Activated T-cell treated with anti-CD3 and anti-CD28 coated beads, Interleukin-2, amount 50 U/mL, for 72 hours (primary cell): ENCODE results near the gene APC2. TPM values are rescaled to one million over a fixed set of nuclear protein-coding genes. Genes with fewer than 3 reads are reported as not detected.
A peak's percentile ranks its signal among the peaks of the same experiment; 100 is the strongest.

Source experiments
- ATAC-seq, 2 donors: fragments of 150-1000 bp; cut with Tn5 transposase; replicated peaks in 1 of 2; 2 replicates each; pipeline ENCODE4 v1.10.0; 2021; ENCODE audit warnings: moderate library complexity in 2 of 2, mild to moderate bottlenecking in 1 of 2
- DNase-seq, 2 donors: peaks; one replicate each; pipeline ENCODE4 v3.0.0; 2021 to 2022; ENCODE audit warnings: mixed read lengths in 1 of 2
- H3K27ac Mint-ChIP-seq: one replicate; pipeline ENCODE4 v1.8.0; 2022; ENCODE audit warnings: mild to moderate bottlenecking, moderate library complexity, mixed read lengths
- H3K27me3 Mint-ChIP-seq: one replicate; pipeline ENCODE4 v1.8.0; 2022; ENCODE audit warnings: low read depth, mixed read lengths
- H3K36me3 Mint-ChIP-seq, 2 donors: one replicate each; pipeline ENCODE4 v1.8.0; 2022; ENCODE audit warnings: mixed read lengths in 2 of 2, mild to moderate bottlenecking in 1 of 2; ENCODE audit not compliant: insufficient read depth in 2 of 2
- H3K4me1 Mint-ChIP-seq: one replicate; pipeline ENCODE4 v1.8.0; 2022; ENCODE audit warnings: low read depth, mixed read lengths
- H3K4me3 Mint-ChIP-seq, 2 donors: one replicate each; pipeline ENCODE4 v1.8.0; 2022; ENCODE audit warnings: mild to moderate bottlenecking in 2 of 2, mixed read lengths in 2 of 2, moderate library complexity in 2 of 2
- H3K9me3 Mint-ChIP-seq, 2 donors: one replicate each; pipeline ENCODE4 v1.8.0; 2022; ENCODE audit warnings: mixed read lengths in 2 of 2
- total RNA-seq, 2 donors: library from RNA; stranded (reverse); gene quantifications; one replicate each; pipeline ENCODE4 v1.2.3, GENCODE V29; 2022

The APC2 gene
- total RNA-seq, 2 donors from 2014 or later = 0.02 to 0.14 TPM

GRCh38 chr19:1451916-1452801, 2.2 kb downstream of the APC2 start:
- peaks cover 72% of the 10 kb centered on the region for H3K27me3 Mint-ChIP-seq

GRCh38 chr19:1452802-1453524, 3.0 kb downstream of the APC2 start:
- Mint-ChIP-seq H3K27ac (no peak overlapping the region), H3K4me3 (no peak overlapping the region), H3K36me3 (no peaks in the 10 kb centered on the region), H3K9me3 (no peaks in the 10 kb centered on the region), H3K4me1 (peaks cover 24% of the 10 kb centered on the region), H3K27me3 (peaks cover 69% of the 10 kb centered on the region)
- ATAC-seq = no peak
- DNase-seq = no peak

More at GRCh38 chr19:1451916-1452801, 2.2 kb downstream of the APC2 start:
- ATAC-seq (no peak), DNase-seq (no peak)
- H3K9me3 Mint-ChIP-seq = no peaks in the 10 kb centered on the region
- H3K4me3 Mint-ChIP-seq = no peak overlapping the region
- peaks cover 24% of the 10 kb centered on the region for H3K4me1 Mint-ChIP-seq
- H3K36me3 Mint-ChIP-seq = no peaks in the 10 kb centered on the region
- no peak overlapping the region for H3K27ac Mint-ChIP-seq

- no peaks in the 10 kb centered on the region for H3K9me3 Mint-ChIP-seq
- peaks cover 61% of the 10 kb centered on the region for H3K27me3 Mint-ChIP-seq
- H3K36me3 Mint-ChIP-seq = no peaks in the 10 kb centered on the region
- DNase-seq = peak in 1 of 2 donors; percentile 44
- ATAC-seq = no peak
- peaks cover 24% of the 10 kb centered on the region for H3K4me1 Mint-ChIP-seq
- H3K4me3 Mint-ChIP-seq = no peak overlapping the region
- no peak overlapping the region for H3K27ac Mint-ChIP-seq
These were observed 3.8 kb downstream of the APC2 start for GRCh38 chr19:1453525-1454364.

GRCh38 chr19:1455002-1455335, 5.0 kb downstream of the APC2 start:
- no peaks in the 10 kb centered on the region for H3K9me3 Mint-ChIP-seq
- peak overlapping the region; percentile 27 to 40 for H3K4me3 Mint-ChIP-seq
- no peak overlapping the region for H3K27ac Mint-ChIP-seq
- peaks cover 52% of the 10 kb centered on the region for H3K27me3 Mint-ChIP-seq
- ATAC-seq (no peak), DNase-seq (no peak)
- H3K36me3 Mint-ChIP-seq = no peaks in the 10 kb centered on the region
- H3K4me1 Mint-ChIP-seq = peaks cover 26% of the 10 kb centered on the region

- Mint-ChIP-seq H3K4me1 (peaks cover 23% of the 10 kb centered on the region), H3K36me3 (no peaks in the 10 kb centered on the region), H3K27ac (no peak overlapping the region), H3K9me3 (no peaks in the 10 kb centered on the region), H3K27me3 (peaks cover 49% of the 10 kb centered on the region), H3K4me3 (peak overlapping the region; percentile 31 to 64)
- peak; percentile 80 to 84 for DNase-seq
- peak; percentile 75 to 81 for ATAC-seq
These were observed 5.6 kb downstream of the APC2 start for GRCh38 chr19:1455336-1456120.

GRCh38 chr19:1456121-1456900, 6.4 kb downstream of the APC2 start:
- Mint-ChIP-seq H3K9me3 (no peaks in the 10 kb centered on the region), H3K36me3 (no peaks in the 10 kb centered on the region), H3K4me3 (peak overlapping the region in 1 of 2 donors; percentile 64), H3K27me3 (peaks cover 41% of the 10 kb centered on the region), H3K27ac (no peak overlapping the region), H3K4me1 (peaks cover 17% of the 10 kb centered on the region)
- no peak for DNase-seq
- ATAC-seq = no peak

GRCh38 chr19:1457031-1457739, 7.3 kb downstream of the APC2 start:
- no peak overlapping the region for H3K27ac Mint-ChIP-seq
- H3K36me3 Mint-ChIP-seq = no peaks in the 10 kb centered on the region
- no peak for DNase-seq
- peaks cover 33% of the 10 kb centered on the region for H3K27me3 Mint-ChIP-seq
- no peak for ATAC-seq
- H3K9me3 Mint-ChIP-seq = no peaks in the 10 kb centered on the region
- peaks cover 17% of the 10 kb centered on the region for H3K4me1 Mint-ChIP-seq
- H3K4me3 Mint-ChIP-seq = no peak overlapping the region

- Mint-ChIP-seq H3K27me3 (peaks cover 26% of the 10 kb centered on the region), H3K36me3 (no peaks in the 10 kb centered on the region), H3K4me1 (peaks cover 17% of the 10 kb centered on the region), H3K9me3 (no peaks in the 10 kb centered on the region), H3K27ac (no peak overlapping the region), H3K4me3 (no peak overlapping the region)
- ATAC-seq (no peak), DNase-seq (no peak)
These were observed 8.0 kb downstream of the APC2 start for GRCh38 chr19:1457892-1458291.

- ATAC-seq (no peak), DNase-seq (no peak)
- Mint-ChIP-seq H3K4me3 (no peak overlapping the region), H3K9me3 (no peaks in the 10 kb centered on the region), H3K36me3 (no peaks in the 10 kb centered on the region), H3K27me3 (peaks cover 14% of the 10 kb centered on the region), H3K4me1 (peaks cover 17% of the 10 kb centered on the region), H3K27ac (no peak overlapping the region)
These were observed 9.6 kb downstream of the APC2 start for GRCh38 chr19:1459479-1459878.

GRCh38 chr19:1460033-1460995, 10.4 kb downstream of the APC2 start:
- peaks cover 12% of the 10 kb centered on the region for H3K27me3 Mint-ChIP-seq
- no peaks in the 10 kb centered on the region for H3K9me3 Mint-ChIP-seq
- no peaks in the 10 kb centered on the region for H3K36me3 Mint-ChIP-seq
- no peak overlapping the region for H3K27ac Mint-ChIP-seq
- H3K4me3 Mint-ChIP-seq = no peak overlapping the region
- ATAC-seq (no peak), DNase-seq (no peak)
- peaks cover 16% of the 10 kb centered on the region for H3K4me1 Mint-ChIP-seq

GRCh38 chr19:1461862-1462261, 11.9 kb downstream of the APC2 start:
- H3K27ac Mint-ChIP-seq = no peak overlapping the region
- ATAC-seq = no peak

More at GRCh38 chr19:1461862-1462261, 11.9 kb downstream of the APC2 start:
- H3K9me3 Mint-ChIP-seq = no peaks in the 10 kb centered on the region
- no peaks in the 10 kb centered on the region for H3K36me3 Mint-ChIP-seq
- H3K27me3 Mint-ChIP-seq = peaks cover 6% of the 10 kb centered on the region
- DNase-seq = no peak
- peaks cover 10% of the 10 kb centered on the region for H3K4me1 Mint-ChIP-seq
- H3K4me3 Mint-ChIP-seq = no peak overlapping the region
